Central memory CD8-positive, alpha-beta T cell (primary cell): Measurements from ENCODE around the gene ITIH4.

Experiments used
- ATAC-seq: fragments of 150-1000 bp; cut with Tn5 transposase; replicated peaks from 2 replicates; pipeline ENCODE4 v1.10.0; 2022; ENCODE audit warnings: mild to moderate bottlenecking, moderate FRiP score, moderate number of reproducible peaks; ENCODE audit not compliant: poor library complexity, severe bottlenecking; ENCODE audit errors: extremely low read depth
- DNase-seq, 2 donors: peaks; one replicate each; pipeline ENCODE4 v3.0.0; 2021; ENCODE audit warnings: low spot score in 2 of 2
- H3K27ac Mint-ChIP-seq: one replicate; pipeline ENCODE4 v1.8.0; 2022; ENCODE audit warnings: low read depth, mild to moderate bottlenecking, moderate library complexity, mixed read lengths
- H3K27me3 Mint-ChIP-seq: one replicate; pipeline ENCODE4 v1.8.0; 2022; ENCODE audit warnings: mixed read lengths
- H3K36me3 Mint-ChIP-seq: one replicate; pipeline ENCODE4 v1.8.0; 2022; ENCODE audit warnings: mild to moderate bottlenecking, moderate library complexity, mixed read lengths; ENCODE audit not compliant: insufficient read depth
- H3K4me1 Mint-ChIP-seq: one replicate; pipeline ENCODE4 v1.8.0; 2022; ENCODE audit warnings: mixed read lengths
- H3K4me3 Mint-ChIP-seq: one replicate; pipeline ENCODE4 v1.8.0; 2022; ENCODE audit warnings: mild to moderate bottlenecking, moderate library complexity, mixed read lengths
- H3K9me3 Mint-ChIP-seq: one replicate; pipeline ENCODE4 v1.8.0; 2022; ENCODE audit warnings: mixed read lengths

The ITIH4 gene

GRCh38 chr3:52830535-52831258 lies at the start of gene ITIH4:
Gene ITIH4 (minus strand): TSS chr3:52830672. CDS start chr3:52830642, 30 bp downstream.
- H3K9me3 Mint-ChIP-seq: no peaks in the 10 kb centered on the region
- no peak for ATAC-seq
- H3K4me1 Mint-ChIP-seq: no peaks in the 10 kb centered on the region
- DNase-seq: no peak
- no peak within 1 kb of the TSS for H3K4me3 Mint-ChIP-seq
- no peaks in the 10 kb centered on the region for H3K27me3 Mint-ChIP-seq
- peak within 1 kb of the TSS; percentile 53 for H3K27ac Mint-ChIP-seq
- H3K36me3 Mint-ChIP-seq: peaks cover 8% of the 10 kb centered on the region

DNA sequence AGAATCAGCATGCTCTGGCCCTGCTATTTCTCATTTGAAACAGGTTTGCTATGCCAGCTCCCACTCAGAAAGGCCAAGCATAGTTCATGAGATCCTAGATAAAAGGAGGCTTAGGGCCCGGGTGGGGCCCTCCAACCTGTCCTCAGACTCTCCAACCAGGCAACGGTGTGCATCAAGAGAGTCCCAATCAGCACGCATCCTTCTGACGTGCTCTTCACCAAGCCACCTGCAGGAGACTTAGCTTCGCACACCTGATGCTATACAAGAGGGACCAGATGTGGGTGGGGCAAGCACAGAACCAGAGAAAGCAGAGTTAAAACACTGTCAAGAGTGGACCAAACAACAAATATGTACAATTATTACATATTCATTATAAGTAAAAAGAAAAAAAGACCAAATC lies 49.6 kb upstream of the ITIH4 start:
- DNase-seq (no peak), ATAC-seq (no peak)
- H3K27ac Mint-ChIP-seq: peak overlapping the region; percentile 22
- no peaks in the 10 kb centered on the region for H3K27me3 Mint-ChIP-seq
- no peak overlapping the region for H3K4me3 Mint-ChIP-seq
- peaks cover 55% of the 10 kb centered on the region for H3K4me1 Mint-ChIP-seq
- H3K9me3 Mint-ChIP-seq: no peaks in the 10 kb centered on the region
- peaks cover 3% of the 10 kb centered on the region for H3K36me3 Mint-ChIP-seq

DNA sequence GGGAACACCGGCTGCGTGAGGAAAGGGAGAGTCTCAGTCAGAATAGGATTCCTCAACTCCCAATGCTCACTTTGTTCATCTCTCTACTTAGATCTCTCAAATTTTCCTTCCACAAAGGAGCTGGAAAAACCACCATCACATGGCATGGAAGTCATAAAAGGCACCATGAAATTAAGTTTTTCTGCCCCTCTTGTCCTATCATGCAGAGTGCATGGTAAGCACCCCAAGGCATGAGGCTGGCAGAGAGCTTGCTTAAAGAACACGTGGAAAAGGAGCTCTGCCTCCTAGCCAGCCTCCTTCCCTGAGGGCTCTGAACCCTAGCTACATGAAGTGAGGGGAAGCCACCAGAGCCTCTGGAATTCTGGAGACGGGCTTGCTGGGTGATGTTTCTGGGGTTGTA lies 49.1 kb upstream of the ITIH4 start:
- H3K4me1 Mint-ChIP-seq: peaks cover 60% of the 10 kb centered on the region
- H3K27ac Mint-ChIP-seq: peak overlapping the region; percentile 22
- DNase-seq: no peak
- H3K4me3 Mint-ChIP-seq: no peak overlapping the region
- peaks cover 3% of the 10 kb centered on the region for H3K36me3 Mint-ChIP-seq
- no peaks in the 10 kb centered on the region for H3K9me3 Mint-ChIP-seq
- ATAC-seq: no peak
- no peaks in the 10 kb centered on the region for H3K27me3 Mint-ChIP-seq

- no peak overlapping the region for H3K4me3 Mint-ChIP-seq
- H3K27ac Mint-ChIP-seq: no peak overlapping the region
- peaks cover 6% of the 10 kb centered on the region for H3K36me3 Mint-ChIP-seq
- no peak for ATAC-seq
- H3K27me3 Mint-ChIP-seq: no peaks in the 10 kb centered on the region
- DNase-seq: no peak
- peaks cover 65% of the 10 kb centered on the region for H3K4me1 Mint-ChIP-seq
- H3K9me3 Mint-ChIP-seq: no peaks in the 10 kb centered on the region
Observed at GRCh38 chr3:52879090-52879489, 48.6 kb upstream of the ITIH4 start.

GRCh38 chr3:52877085-52877484 lies 46.6 kb upstream of the ITIH4 start:
- Mint-ChIP-seq H3K4me3 (no peak overlapping the region), H3K27me3 (no peaks in the 10 kb centered on the region), H3K9me3 (no peaks in the 10 kb centered on the region), H3K4me1 (peaks cover 57% of the 10 kb centered on the region), H3K36me3 (peaks cover 6% of the 10 kb centered on the region), H3K27ac (no peak overlapping the region)
- ATAC-seq (no peak), DNase-seq (no peak)

DNA sequence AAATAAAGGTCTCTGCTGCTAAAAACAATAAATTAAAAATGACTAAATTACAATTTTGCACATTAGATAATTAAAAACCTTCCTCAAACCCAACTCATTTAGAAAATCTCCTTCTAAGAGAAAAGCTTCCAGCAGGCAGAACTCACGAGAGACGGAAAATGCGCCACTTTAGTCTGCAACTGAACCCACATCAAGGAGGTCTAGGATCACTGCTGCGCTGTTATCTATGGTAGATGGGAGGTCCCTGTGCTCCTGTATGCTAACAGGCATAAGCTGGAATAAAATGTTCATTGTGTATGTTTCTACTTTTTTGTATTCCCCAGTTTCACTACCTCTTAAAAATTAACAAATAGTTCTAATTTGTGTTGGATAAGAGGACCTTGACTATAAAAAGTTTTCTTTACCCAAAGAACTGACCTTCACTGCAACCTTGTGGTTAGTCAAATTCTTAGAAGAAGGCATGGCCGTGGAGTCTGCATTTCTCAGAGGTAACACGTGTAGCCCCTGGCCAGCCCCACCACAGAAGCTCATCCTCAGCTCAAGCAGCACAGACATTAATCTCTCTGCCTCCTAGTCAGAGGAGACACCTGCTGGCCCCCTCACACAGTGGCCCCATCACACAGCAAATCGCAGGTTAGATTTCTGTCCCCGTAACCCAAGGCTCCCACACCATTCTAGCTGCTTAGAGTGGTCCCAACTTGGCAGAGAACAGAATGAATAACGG lies 44.6 kb upstream of the ITIH4 start:
- DNase-seq (no peak), ATAC-seq (no peak)
- Mint-ChIP-seq H3K27me3 (no peaks in the 10 kb centered on the region), H3K4me3 (no peak overlapping the region), H3K4me1 (peaks cover 62% of the 10 kb centered on the region), H3K27ac (no peak overlapping the region), H3K9me3 (no peaks in the 10 kb centered on the region), H3K36me3 (peaks cover 4% of the 10 kb centered on the region)

DNA sequence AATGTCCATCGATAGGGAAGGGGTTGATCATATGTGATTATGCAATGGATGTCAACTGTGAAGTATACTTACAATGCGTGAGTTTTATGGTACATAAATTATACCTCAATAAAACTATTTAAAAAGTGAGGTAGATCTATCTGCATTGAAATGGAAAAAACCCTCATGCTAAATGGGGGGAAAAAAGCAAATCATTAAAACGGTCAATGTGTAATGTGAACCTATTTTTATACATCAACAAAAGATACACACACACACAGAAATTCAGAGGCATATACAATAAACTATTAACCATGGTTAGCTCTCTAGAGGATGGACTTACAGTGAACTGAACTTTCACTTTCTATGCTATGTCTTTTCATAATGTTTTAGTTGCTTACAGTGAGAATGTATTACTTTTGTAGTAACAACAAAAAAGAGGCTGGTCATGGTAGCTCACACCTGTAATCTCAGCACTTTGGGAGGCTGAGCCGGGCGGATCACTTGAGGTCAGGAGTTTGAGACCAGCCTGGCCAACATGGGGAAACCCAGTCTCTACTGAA lies 43.8 kb upstream of the ITIH4 start:
- Mint-ChIP-seq H3K36me3 (peaks cover 4% of the 10 kb centered on the region), H3K9me3 (no peaks in the 10 kb centered on the region), H3K4me3 (no peak overlapping the region), H3K27ac (peak overlapping the region; percentile 19), H3K4me1 (peaks cover 60% of the 10 kb centered on the region), H3K27me3 (no peaks in the 10 kb centered on the region)
- no peak for DNase-seq
- no peak for ATAC-seq

DNA sequence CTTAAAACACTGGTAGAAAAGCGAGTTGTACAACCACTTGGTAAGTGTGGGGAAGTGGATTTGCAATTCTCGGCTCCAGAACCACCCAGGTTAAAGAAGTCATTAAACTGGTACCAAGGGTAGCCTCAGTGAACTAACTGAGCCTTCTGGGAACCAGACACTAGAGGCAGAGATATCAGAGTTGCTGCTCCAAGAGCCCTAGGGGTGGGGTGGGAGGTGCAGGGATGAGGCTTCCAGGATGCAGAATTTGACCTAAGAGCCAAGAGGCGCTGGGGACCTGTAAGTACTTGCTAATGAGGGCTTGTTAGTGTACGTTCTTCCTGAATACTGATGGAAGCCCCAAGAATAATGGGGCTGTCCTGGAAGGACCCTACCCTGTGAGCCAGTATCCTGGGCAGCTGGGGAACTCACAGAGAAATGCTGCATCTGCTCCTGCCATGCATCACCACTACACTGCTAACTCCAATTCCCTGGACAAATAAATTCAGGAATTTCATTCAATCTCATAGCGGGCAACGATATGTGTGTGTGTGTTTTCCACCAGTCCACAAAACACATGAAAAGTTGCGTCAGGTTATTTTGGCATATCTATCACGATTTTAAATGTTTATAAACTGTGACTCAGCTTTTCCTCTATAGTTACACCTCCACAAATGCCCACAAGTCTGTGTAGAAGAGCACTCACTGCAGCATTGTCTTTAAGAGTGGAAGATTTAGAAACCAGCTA lies 43.1 kb upstream of the ITIH4 start:
- Mint-ChIP-seq H3K4me1 (peaks cover 60% of the 10 kb centered on the region), H3K9me3 (no peaks in the 10 kb centered on the region), H3K4me3 (no peak overlapping the region), H3K36me3 (peaks cover 5% of the 10 kb centered on the region), H3K27ac (peak overlapping the region; percentile 19), H3K27me3 (no peaks in the 10 kb centered on the region)
- DNase-seq (no peak), ATAC-seq (no peak)

- Mint-ChIP-seq H3K4me1 (peaks cover 61% of the 10 kb centered on the region), H3K27me3 (no peaks in the 10 kb centered on the region), H3K4me3 (no peak overlapping the region), H3K36me3 (peaks cover 5% of the 10 kb centered on the region), H3K9me3 (no peaks in the 10 kb centered on the region), H3K27ac (no peak overlapping the region)
- ATAC-seq: no peak
- no peak for DNase-seq
Observed at GRCh38 chr3:52872245-52872644, 41.8 kb upstream of the ITIH4 start.

GRCh38 chr3:52871761-52872160 lies 41.3 kb upstream of the ITIH4 start:
- Mint-ChIP-seq H3K27ac (no peak overlapping the region), H3K27me3 (no peaks in the 10 kb centered on the region), H3K36me3 (peaks cover 5% of the 10 kb centered on the region), H3K9me3 (no peaks in the 10 kb centered on the region), H3K4me1 (peaks cover 61% of the 10 kb centered on the region), H3K4me3 (no peak overlapping the region)
- DNase-seq (no peak), ATAC-seq (no peak)

- Mint-ChIP-seq H3K27ac (no peak overlapping the region), H3K27me3 (no peaks in the 10 kb centered on the region), H3K4me1 (peaks cover 58% of the 10 kb centered on the region), H3K4me3 (no peak overlapping the region), H3K9me3 (peaks cover 9% of the 10 kb centered on the region), H3K36me3 (peaks cover 5% of the 10 kb centered on the region)
- ATAC-seq: no peak
- DNase-seq: no peak
Observed at GRCh38 chr3:52870471-52870870, 40.0 kb upstream of the ITIH4 start.

- H3K36me3 Mint-ChIP-seq: peaks cover 4% of the 10 kb centered on the region
- no peak overlapping the region for H3K4me3 Mint-ChIP-seq
- no peaks in the 10 kb centered on the region for H3K27me3 Mint-ChIP-seq
- peaks cover 44% of the 10 kb centered on the region for H3K4me1 Mint-ChIP-seq
- ATAC-seq: no peak
- peaks cover 9% of the 10 kb centered on the region for H3K9me3 Mint-ChIP-seq
- H3K27ac Mint-ChIP-seq: peak overlapping the region; percentile 30
- DNase-seq: no peak
Observed at GRCh38 chr3:52866427-52866826, 36.0 kb upstream of the ITIH4 start.
